OCI-LY1 (cell line): ENCODE data around the gene FEZ2.

Source experiments
- H2AFZ ChIP-seq: fragments of 200-600 bp; sonication (generic), shearing (Covaris generic); 2 replicates; pipeline ENCODE4 v1.6.0; 2014; ENCODE audit warnings: antibody characterized with exemption, mild to moderate bottlenecking, low read length
- H3F3A ChIP-seq: fragments of 200-600 bp; sonication (generic), shearing (Covaris generic); 2 replicates; pipeline ENCODE4 v1.6.0; 2014; ENCODE audit warnings: mild to moderate bottlenecking, antibody characterized with exemption, low read length, moderate library complexity; ENCODE audit not compliant: insufficient read depth
- H3K27ac ChIP-seq: fragments of 200-600 bp; sonication (generic); 2 replicates; pipeline ENCODE4 v1.5.1; 2014; ENCODE audit warnings: low read length, mixed run types, mild to moderate bottlenecking, low read depth; ENCODE audit not compliant: poor library complexity, severe bottlenecking
- H3K27me3 ChIP-seq: fragments of 200-600 bp; sonication (generic); 2 replicates; pipeline ENCODE4 v1.6.0; 2014; ENCODE audit warnings: antibody characterized with exemption, mild to moderate bottlenecking, low read length, moderate library complexity; ENCODE audit not compliant: insufficient read depth
- H3K36me3 ChIP-seq: fragments of 200-600 bp; sonication (generic); 2 replicates; pipeline ENCODE4 v1.6.1; 2014; ENCODE audit warnings: mild to moderate bottlenecking, antibody characterized with exemption, low read length, moderate library complexity, mixed read lengths; ENCODE audit not compliant: insufficient read depth
- H3K4me1 ChIP-seq: fragments of 200-600 bp; sonication (generic); 2 replicates; pipeline ENCODE4 v1.5.1; 2014; ENCODE audit warnings: mild to moderate bottlenecking, low read length, moderate library complexity; ENCODE audit not compliant: insufficient read depth, severe bottlenecking
- H3K4me2 ChIP-seq: fragments of 200-600 bp; sonication (generic), shearing (Covaris generic); 2 replicates; pipeline ENCODE4 v1.6.1; 2014; ENCODE audit warnings: low read length
- H3K4me3 ChIP-seq: fragments of 200-600 bp; sonication (generic); 2 replicates; pipeline ENCODE4 v1.5.1; 2014; ENCODE audit warnings: low read length, low read depth, mild to moderate bottlenecking, mixed read lengths; ENCODE audit not compliant: poor library complexity, severe bottlenecking
- H3K79me2 ChIP-seq: fragments of 200-600 bp; shearing (Covaris generic); 2 replicates; pipeline ENCODE4 v1.6.1; 2016; ENCODE audit warnings: mixed run types, low read length, mixed read lengths; ENCODE audit not compliant: insufficient read depth
- H3K9ac ChIP-seq: fragments of 200-600 bp; sonication (generic), shearing (Covaris generic); 2 replicates; pipeline ENCODE4 v1.6.1; 2014; ENCODE audit warnings: mild to moderate bottlenecking, low read length, mixed read lengths
- H3K9me2 ChIP-seq: fragments of 200-600 bp; sonication (generic), shearing (Covaris generic); 2 replicates; pipeline ENCODE4 v1.6.1; 2014; ENCODE audit warnings: low read depth, mild to moderate bottlenecking, low read length, mixed read lengths
- H3K9me3 ChIP-seq: fragments of 200-600 bp; shearing (Covaris generic); 2 replicates; pipeline ENCODE4 v1.6.1; 2014; ENCODE audit warnings: low read length, mixed read lengths
- H4K20me1 ChIP-seq: fragments of 200-600 bp; sonication (generic), shearing (Covaris generic); 2 replicates; pipeline ENCODE4 v1.6.0; 2016; ENCODE audit warnings: mild to moderate bottlenecking, low read length; ENCODE audit not compliant: insufficient read depth
- CTCF ChIP-seq: fragments of 200-600 bp; sonication (generic), shearing (Covaris generic); IDR thresholded peaks from 2 replicates; pipeline ENCODE4 v1.5.1; 2017; ENCODE audit warnings: mild to moderate bottlenecking, antibody characterized with exemption, low read length, moderate library complexity, mixed read lengths
- EZH2 ChIP-seq: fragments of 200-600 bp; sonication (generic), shearing (Covaris generic); IDR thresholded peaks from 2 replicates; pipeline ENCODE4 v1.8.0; 2017; ENCODE audit warnings: borderline replicate concordance, mixed run types, mild to moderate bottlenecking, antibody characterized with exemption, low read length, moderate library complexity, mixed read lengths

FEZ2 gene

GRCh38 chr2:36625304-36625703 lies 27.3 kb upstream of the FEZ2 start:
- no peaks in the 10 kb centered on the region for H3K27me3 ChIP-seq
- no peak overlapping the region for H3K4me2 ChIP-seq
- H3K4me1 ChIP-seq, result no peaks in the 10 kb centered on the region
- H3K36me3 ChIP-seq, result no peaks in the 10 kb centered on the region
- TF ChIP-seq CTCF (no peak), EZH2 (no peak)
- H3K9ac ChIP-seq, result no peak overlapping the region
- no peaks in the 10 kb centered on the region for H3K79me2 ChIP-seq
- H3K9me3 ChIP-seq, result peaks cover 9% of the 10 kb centered on the region
- no peak overlapping the region for H3K4me3 ChIP-seq
- no peaks in the 10 kb centered on the region for H3F3A ChIP-seq
- no peak overlapping the region for H2AFZ ChIP-seq
- H3K9me2 ChIP-seq, result no peaks in the 10 kb centered on the region
- H4K20me1 ChIP-seq, result no peaks in the 10 kb centered on the region
- H3K27ac ChIP-seq, result no peak overlapping the region

- Histone ChIP-seq H4K20me1 (no peaks in the 10 kb centered on the region), H3K9me3 (peaks cover 3% of the 10 kb centered on the region; the same call in 1 of the 2 replicates), H3K4me2 (no peak overlapping the region), H3K27me3 (no peaks in the 10 kb centered on the region), H3K79me2 (no peaks in the 10 kb centered on the region), H3K4me1 (no peaks in the 10 kb centered on the region), H2AFZ (no peak overlapping the region), H3F3A (no peaks in the 10 kb centered on the region), H3K27ac (no peak overlapping the region), H3K9ac (no peak overlapping the region), H3K9me2 (no peaks in the 10 kb centered on the region), H3K36me3 (no peaks in the 10 kb centered on the region), H3K4me3 (no peak overlapping the region)
- TF ChIP-seq CTCF (no peak), EZH2 (no peak)
These were observed 22.4 kb upstream of the FEZ2 start for GRCh38 chr2:36620321-36620720.

GRCh38 chr2:36618381-36618780 lies 20.4 kb upstream of the FEZ2 start:
- Histone ChIP-seq H3K4me3 (no peak overlapping the region), H3K9me2 (no peaks in the 10 kb centered on the region), H3K9ac (no peak overlapping the region), H4K20me1 (no peaks in the 10 kb centered on the region), H3K9me3 (no peaks in the 10 kb centered on the region), H3K27ac (no peak overlapping the region), H2AFZ (peak overlapping the region; percentile 89; the same call in 1 of the 2 replicates), H3K36me3 (no peaks in the 10 kb centered on the region), H3K27me3 (no peaks in the 10 kb centered on the region), H3K4me1 (no peaks in the 10 kb centered on the region), H3F3A (no peaks in the 10 kb centered on the region), H3K79me2 (no peaks in the 10 kb centered on the region), H3K4me2 (no peak overlapping the region)
- TF ChIP-seq CTCF, result no peak
- no peak for TF ChIP-seq EZH2
